Erythroblast (primary cell): Measurements from ENCODE around the gene PPARD.

ENCODE experiments used
- GATA1 ChIP-seq: IDR thresholded peaks from 2 replicates; pipeline ENCODE4 v1.6.1; 2011; ENCODE audit warnings: low read depth, mild to moderate bottlenecking, control low read depth, low read length, moderate library complexity
- POLR2A ChIP-seq: IDR thresholded peaks from 2 replicates; pipeline ENCODE4 v1.6.1; 2011; ENCODE audit warnings: mild to moderate bottlenecking, low read length

DNA sequence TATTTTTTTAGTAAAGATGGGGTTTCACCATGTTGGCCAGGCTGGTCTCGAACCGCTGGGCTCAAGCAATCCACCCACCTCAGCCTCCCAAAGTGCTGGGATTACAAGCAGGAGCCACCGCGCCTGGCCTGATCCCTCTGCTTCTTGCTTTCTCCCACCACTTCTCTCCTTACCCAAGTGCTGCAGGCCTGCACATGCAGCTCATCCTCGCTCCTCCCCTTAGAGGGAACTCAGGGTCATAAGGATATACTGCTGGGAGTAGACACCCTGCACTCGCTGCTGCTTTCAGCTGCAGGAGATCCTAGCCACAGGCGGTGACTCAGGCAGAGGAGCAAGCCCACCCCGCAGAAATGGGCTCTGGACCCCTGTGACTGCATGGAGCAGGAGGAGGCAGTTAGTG lies 69.7 kb downstream of the PPARD start:
- TF ChIP-seq POLR2A, result no peak
- no peak for TF ChIP-seq GATA1
